HG02981 (cell line): Measurements from ENCODE around the gene HSPA12A.
"Not testable (repeated sequence)": the region's sequence is repeated elsewhere in the genome, so short reads cannot be mapped to it uniquely, and the experiment has no call there.

Source experiments
- ATAC-seq: cut with Tn5 transposase; IDR thresholded peaks from one replicate; pipeline ENCODE4 v1.9.1; 2021; ENCODE audit warnings: mild to moderate bottlenecking, moderate library complexity; ENCODE audit not compliant: unreplicated experiment

The HSPA12A gene

GRCh38 chr10:116719804-116720203 lies 22.6 kb downstream of the HSPA12A start:
- ATAC-seq: no peak

GRCh38 chr10:116718058-116718457 lies 24.3 kb downstream of the HSPA12A start:
- ATAC-seq: no peak

- no peak for ATAC-seq
Observed at GRCh38 chr10:116716381-116716780, 26.0 kb downstream of the HSPA12A start.

GRCh38 chr10:116715839-116716377 lies 26.5 kb downstream of the HSPA12A start:
- ATAC-seq: no peak

GRCh38 chr10:116715341-116715740 lies 27.0 kb downstream of the HSPA12A start:
- ATAC-seq: no peak

- no peak for ATAC-seq
Observed at GRCh38 chr10:116713846-116714245, 28.5 kb downstream of the HSPA12A start.

GRCh38 chr10:116712989-116713543 lies 29.3 kb downstream of the HSPA12A start:
- no peak for ATAC-seq

- ATAC-seq: no peak
Observed at GRCh38 chr10:116712519-116712918, 29.8 kb downstream of the HSPA12A start.

GRCh38 chr10:116711803-116712202 lies 30.6 kb downstream of the HSPA12A start:
- not testable (repeated sequence) for ATAC-seq

GRCh38 chr10:116710076-116710475 lies 32.3 kb downstream of the HSPA12A start:
- ATAC-seq: no peak

- no peak for ATAC-seq
Observed at GRCh38 chr10:116708877-116709276, 33.5 kb downstream of the HSPA12A start.

GRCh38 chr10:116708391-116708821 lies 34.0 kb downstream of the HSPA12A start:
- no peak for ATAC-seq

GRCh38 chr10:116707981-116708380 lies 34.4 kb downstream of the HSPA12A start:
- no peak for ATAC-seq

GRCh38 chr10:116706281-116706680 lies 36.1 kb downstream of the HSPA12A start:
- ATAC-seq: no peak

- ATAC-seq: no peak
Observed at GRCh38 chr10:116705498-116705897, 36.9 kb downstream of the HSPA12A start.

- ATAC-seq: no peak
Observed at GRCh38 chr10:116704926-116705325, 37.4 kb downstream of the HSPA12A start.

GRCh38 chr10:116702165-116702564 lies 40.2 kb downstream of the HSPA12A start:
- no peak for ATAC-seq

GRCh38 chr10:116699471-116700150 lies 42.8 kb downstream of the HSPA12A start:
- ATAC-seq: no peak

GRCh38 chr10:116699049-116699448 lies 43.3 kb downstream of the HSPA12A start:
- no peak for ATAC-seq

GRCh38 chr10:116698364-116698763 lies 44.0 kb downstream of the HSPA12A start:
- ATAC-seq: no peak

- no peak for ATAC-seq
Observed at GRCh38 chr10:116697816-116698215, 44.5 kb downstream of the HSPA12A start.

- ATAC-seq: no peak
Observed at GRCh38 chr10:116696919-116697318, 45.4 kb downstream of the HSPA12A start.

- no peak for ATAC-seq
Observed at GRCh38 chr10:116694927-116695268, 47.5 kb downstream of the HSPA12A start.
